Skeletal muscle tissue (tissue), 4 donors: ENCODE data around the gene FERMT1. TPM values are rescaled to one million over a fixed set of nuclear protein-coding genes. Genes with fewer than 3 reads are reported as not detected.
A peak's percentile ranks its signal among the peaks of the same experiment; 100 is the strongest.

ENCODE experiments used
- H3K27ac ChIP-seq: one replicate; pipeline ENCODE4 v1.7.0; 2013; ENCODE audit warnings: mild to moderate bottlenecking, low read depth, low read length, inconsistent platforms
- H3K27me3 ChIP-seq, 3 donors: one replicate each; pipeline ENCODE4 v1.7.0; 2013; ENCODE audit warnings: low read length in 3 of 3; ENCODE audit not compliant: control insufficient read depth in 3 of 3, insufficient read depth in 3 of 3
- H3K36me3 ChIP-seq, 3 donors: one replicate each; pipeline ENCODE4 v1.7.0; 2013; ENCODE audit warnings: low read length in 3 of 3; ENCODE audit not compliant: control insufficient read depth in 3 of 3, insufficient read depth in 3 of 3
- H3K4me1 ChIP-seq, 3 donors: one replicate each; pipeline ENCODE4 v1.7.0; 2013; ENCODE audit warnings: low read length in 3 of 3, mild to moderate bottlenecking in 3 of 3; ENCODE audit not compliant: control insufficient read depth in 3 of 3, insufficient read depth in 3 of 3
- H3K4me3 ChIP-seq, 3 donors: one replicate each; pipeline ENCODE4 v1.7.0; 2013; ENCODE audit warnings: low read length in 3 of 3
- H3K9ac ChIP-seq, 3 donors: one replicate each; pipeline ENCODE4 v1.7.0; 2013; ENCODE audit warnings: low read length in 3 of 3, mild to moderate bottlenecking in 3 of 3, moderate library complexity in 2 of 3, low read depth in 1 of 3
- H3K9me3 ChIP-seq, 3 donors: one replicate each; pipeline ENCODE4 v1.7.0; 2013; ENCODE audit warnings: low read length in 3 of 3; ENCODE audit not compliant: control insufficient read depth in 3 of 3
- total RNA-seq: library from RNA; depleted of rRNA; stranded (reverse); fragments of >200 nt; gene quantifications from one replicate; pipeline ENCODE4 v1.2.3, GENCODE V29; 2014
- donor health status: Osteomylitis.

Gene FERMT1
- total RNA-seq, 1 donor from 2014 or later, result not detected

- Histone ChIP-seq H3K27ac (no peak overlapping the region), H3K9me3 (no peaks in the 10 kb centered on the region)
These were observed 19.6 kb upstream of the FERMT1 start for GRCh38 chr20:6142348-6142993.

DNA sequence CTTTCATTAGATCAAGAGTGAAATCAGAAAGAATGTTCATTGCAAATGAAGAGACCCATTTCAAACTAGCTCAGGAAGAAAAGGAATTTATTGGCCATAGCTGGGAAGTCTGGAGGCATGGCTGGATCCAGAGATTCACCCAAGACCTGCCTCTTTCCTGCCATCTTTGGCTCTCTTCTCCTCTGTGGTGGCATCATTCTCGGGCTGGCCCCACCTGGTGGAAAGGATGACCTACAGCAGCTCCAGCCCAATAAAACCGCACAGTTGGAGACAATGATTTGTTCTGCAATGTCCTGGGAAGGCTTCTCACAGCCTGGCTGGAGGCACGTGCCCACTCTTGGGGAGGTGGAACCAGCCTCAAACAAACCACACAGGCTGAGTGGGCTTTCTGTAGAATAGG lies 18.1 kb upstream of the FERMT1 start:
- Histone ChIP-seq H3K36me3 (no peaks in the 10 kb centered on the region), H3K27ac (no peak overlapping the region), H3K9me3 (no peaks in the 10 kb centered on the region), H3K9ac (no peak overlapping the region), H3K4me1 (no peaks in the 10 kb centered on the region), H3K27me3 (peaks cover 0 to 2% (median 0%) of the 10 kb centered on the region in 3 donors), H3K4me3 (no peak overlapping the region)

More at GRCh38 chr20:6142348-6142993, 19.6 kb upstream of the FERMT1 start:
- no peaks in the 10 kb centered on the region for H3K4me1 ChIP-seq
- no peaks in the 10 kb centered on the region for H3K27me3 ChIP-seq
- no peak overlapping the region for H3K4me3 ChIP-seq
- no peaks in the 10 kb centered on the region for H3K36me3 ChIP-seq
- H3K9ac ChIP-seq, result no peak overlapping the region

DNA sequence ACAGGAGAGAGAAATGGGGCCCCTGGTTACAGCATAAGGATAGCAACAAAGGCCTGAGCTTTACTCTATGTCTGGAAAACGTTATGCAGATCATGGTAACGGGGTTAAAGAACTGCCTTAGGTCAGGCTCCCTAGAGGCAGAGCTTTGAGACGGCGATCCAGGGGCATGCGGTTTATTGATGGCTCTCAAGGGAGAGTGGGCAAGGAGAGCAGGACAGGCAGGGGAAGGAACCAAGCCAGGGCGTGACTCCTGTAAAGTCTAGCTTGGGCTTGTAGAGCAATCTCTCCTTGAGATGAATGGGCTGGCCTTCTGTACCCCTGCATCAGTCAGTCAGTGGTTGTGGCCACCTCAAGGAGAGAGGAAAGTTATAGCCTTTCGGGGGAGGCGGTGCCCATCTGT lies 12.5 kb upstream of the FERMT1 start:
- Histone ChIP-seq H3K4me3 (no peak overlapping the region), H3K27ac (no peak overlapping the region), H3K36me3 (no peaks in the 10 kb centered on the region), H3K4me1 (no peaks in the 10 kb centered on the region), H3K27me3 (peaks cover 0 to 11% (median 8%) of the 10 kb centered on the region in 3 donors), H3K9ac (no peak overlapping the region), H3K9me3 (no peaks in the 10 kb centered on the region)

DNA sequence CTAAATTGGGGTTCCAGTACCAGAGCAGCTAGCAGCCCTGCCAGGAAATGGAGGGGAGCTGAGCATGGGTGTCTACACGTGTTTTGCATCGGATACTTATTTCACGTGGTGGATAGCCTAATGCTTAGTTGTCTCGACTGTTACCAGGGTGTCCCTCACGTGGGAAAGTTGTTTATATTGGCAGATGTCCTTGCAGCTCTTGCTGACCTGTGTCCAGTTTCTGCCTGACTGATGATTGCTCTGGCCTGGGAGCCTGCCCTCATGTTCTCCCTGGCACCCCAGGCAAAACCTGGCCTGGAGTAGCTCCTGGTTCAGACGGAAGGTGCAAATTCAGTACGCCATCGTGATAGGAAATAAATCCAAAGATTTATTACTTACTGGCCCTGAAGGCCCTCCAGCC lies 11.8 kb upstream of the FERMT1 start:
- Histone ChIP-seq H3K36me3 (no peaks in the 10 kb centered on the region), H3K9me3 (no peaks in the 10 kb centered on the region), H3K9ac (no peak overlapping the region), H3K27me3 (peaks cover 0 to 11% (median 8%) of the 10 kb centered on the region in 3 donors), H3K27ac (no peak overlapping the region), H3K4me3 (no peak overlapping the region), H3K4me1 (no peaks in the 10 kb centered on the region)

DNA sequence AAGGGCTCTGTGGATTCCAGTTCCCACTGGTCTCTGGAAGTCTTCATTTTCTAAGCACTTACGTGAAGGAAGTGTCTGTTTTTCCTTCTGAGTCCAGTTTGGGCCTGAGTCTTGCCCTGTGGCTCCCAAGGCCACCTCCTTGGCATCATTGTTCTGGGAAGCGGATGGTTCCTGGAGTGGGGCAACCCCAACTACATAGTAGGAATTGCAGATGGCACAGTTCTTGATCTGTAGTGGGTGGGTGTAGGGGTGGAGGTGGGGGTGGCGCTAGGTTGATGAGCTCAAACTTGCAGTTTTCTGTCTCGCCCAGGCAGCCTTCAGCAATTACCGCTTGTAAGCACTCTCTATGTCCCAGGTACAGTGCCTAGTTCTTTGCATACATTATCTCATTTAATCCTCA lies 7.2 kb upstream of the FERMT1 start:
- H3K27me3 ChIP-seq, result peaks cover 0 to 4% (median 2%) of the 10 kb centered on the region in 3 donors
- H3K4me3 ChIP-seq, result no peak overlapping the region
- no peaks in the 10 kb centered on the region for H3K4me1 ChIP-seq
- no peaks in the 10 kb centered on the region for H3K36me3 ChIP-seq
- no peak overlapping the region for H3K9ac ChIP-seq
- no peak overlapping the region for H3K27ac ChIP-seq
- H3K9me3 ChIP-seq, result no peaks in the 10 kb centered on the region

DNA sequence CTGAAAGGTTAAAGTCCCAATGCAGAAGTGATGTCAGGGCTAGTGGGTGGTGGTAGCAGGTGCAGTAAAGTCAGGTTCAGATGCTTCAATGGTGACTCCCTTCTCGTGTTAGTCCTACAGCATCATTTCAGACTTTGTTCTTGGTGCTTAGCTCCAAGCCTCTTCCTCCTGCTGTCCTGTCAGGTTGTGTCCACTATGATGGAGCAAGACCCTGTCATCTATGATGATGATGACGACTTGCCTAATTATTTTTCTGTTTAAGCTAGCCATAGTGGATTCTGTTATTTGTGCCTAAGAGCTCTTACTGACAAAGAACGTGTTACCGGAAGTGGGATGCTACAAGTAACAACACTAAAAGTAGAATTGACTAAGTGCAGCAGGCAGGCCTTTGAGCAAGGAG lies 5.0 kb upstream of the FERMT1 start:
- Histone ChIP-seq H3K4me1 (peaks cover 0 to 6% (median 5%) of the 10 kb centered on the region in 3 donors), H3K9ac (no peak overlapping the region), H3K9me3 (no peaks in the 10 kb centered on the region), H3K4me3 (no peak overlapping the region), H3K27ac (no peak overlapping the region), H3K27me3 (peaks cover 4 to 16% (median 11%) of the 10 kb centered on the region in 3 donors), H3K36me3 (no peaks in the 10 kb centered on the region)

DNA sequence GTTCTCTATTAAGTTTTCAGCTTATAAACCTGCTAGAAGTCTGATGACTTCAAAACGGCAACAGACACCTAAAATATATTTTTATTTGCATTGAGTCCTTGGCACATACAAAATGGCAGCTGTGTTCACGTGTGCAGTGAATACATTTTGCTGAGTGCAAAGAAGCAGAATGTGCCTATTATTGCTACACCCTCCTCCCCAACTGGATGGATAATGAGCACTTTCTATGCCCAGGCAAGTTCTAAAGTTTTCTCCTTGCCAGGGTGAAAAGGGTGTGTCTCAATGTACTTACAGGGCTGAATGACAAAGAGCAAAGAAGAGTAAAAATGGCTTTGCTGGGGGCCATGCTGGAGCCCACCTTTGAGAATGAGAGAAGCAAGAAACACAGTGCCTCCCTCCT lies 4.0 kb upstream of the FERMT1 start:
- no peak overlapping the region for H3K9ac ChIP-seq
- H3K4me1 ChIP-seq, result peaks cover 5 to 14% (median 13%) of the 10 kb centered on the region in 3 donors
- H3K4me3 ChIP-seq, result no peak overlapping the region
- no peak overlapping the region for H3K27ac ChIP-seq
- H3K27me3 ChIP-seq, result peaks cover 11 to 18% (median 16%) of the 10 kb centered on the region in 3 donors
- no peaks in the 10 kb centered on the region for H3K36me3 ChIP-seq
- no peaks in the 10 kb centered on the region for H3K9me3 ChIP-seq

GRCh38 chr20:6123649-6124014 lies 802 bp upstream of the FERMT1 start:
- H3K9ac ChIP-seq, result peak overlapping the region in 1 of 3 donors; percentile 21
- no peak overlapping the region for H3K27ac ChIP-seq
- H3K4me1 ChIP-seq, result peaks cover 5 to 14% (median 13%) of the 10 kb centered on the region in 3 donors
- H3K27me3 ChIP-seq, result peaks cover 11 to 22% (median 16%) of the 10 kb centered on the region in 3 donors
- no peaks in the 10 kb centered on the region for H3K36me3 ChIP-seq
- H3K4me3 ChIP-seq, result peak overlapping the region in 1 of 3 donors; percentile 48
- H3K9me3 ChIP-seq, result no peaks in the 10 kb centered on the region

GRCh38 chr20:6122111-6122872 lies 538 bp downstream of the FERMT1 start:
- peak overlapping the region in 1 of 3 donors; percentile 64 for H3K9ac ChIP-seq
- H3K36me3 ChIP-seq, result no peaks in the 10 kb centered on the region
- no peak overlapping the region for H3K27ac ChIP-seq
- peaks cover 5 to 14% (median 13%) of the 10 kb centered on the region in 3 donors for H3K4me1 ChIP-seq
- peaks cover 11 to 22% (median 16%) of the 10 kb centered on the region in 3 donors for H3K27me3 ChIP-seq
- H3K9me3 ChIP-seq, result no peaks in the 10 kb centered on the region
- H3K4me3 ChIP-seq, result peak overlapping the region; percentile 61 to 70 (median 65)

DNA sequence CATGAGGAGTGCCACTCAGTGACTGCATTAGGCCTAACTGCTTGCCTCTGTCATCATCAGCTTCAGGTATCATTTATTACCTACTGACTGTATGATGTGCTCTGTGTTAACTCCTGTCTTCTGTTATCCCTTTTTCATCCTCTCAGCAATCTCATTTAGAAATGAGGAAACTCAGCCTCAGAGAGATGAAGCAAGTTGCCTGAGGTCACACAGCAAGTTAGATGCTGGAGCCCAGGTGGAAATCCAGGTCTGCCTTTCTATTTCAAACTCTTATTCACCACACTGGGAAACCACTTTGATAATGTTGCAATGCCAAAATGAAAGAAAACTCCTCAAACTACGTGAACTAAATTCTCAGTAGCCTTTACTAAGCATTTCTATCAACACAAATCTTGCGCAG lies 1.3 kb downstream of the FERMT1 start:
- H3K36me3 ChIP-seq, result no peaks in the 10 kb centered on the region
- peaks cover 11 to 22% (median 16%) of the 10 kb centered on the region in 3 donors for H3K27me3 ChIP-seq
- no peak overlapping the region for H3K9ac ChIP-seq
- no peak overlapping the region for H3K4me3 ChIP-seq
- H3K9me3 ChIP-seq, result no peaks in the 10 kb centered on the region
- no peak overlapping the region for H3K27ac ChIP-seq
- peaks cover 5 to 14% (median 13%) of the 10 kb centered on the region in 3 donors for H3K4me1 ChIP-seq
